ENCODE measurements around the gene ERBB4. TPM values are rescaled to one million over a fixed set of nuclear protein-coding genes. Genes with fewer than 3 reads are reported as not detected.

The ERBB4 gene
- total and polyA plus RNA-seq, 7 donors = 0.07 to 7.5 (median 2.0) TPM

GRCh38 chr2:211407076-211407475, 1131.5 kb downstream of the ERBB4 start:
- no peak for TF ChIP-seq CTCF (IDR thresholded peaks at IDR 0.05)
- DNase-seq (no peak), ATAC-seq (no peak)
- no peaks in the 10 kb centered on the region for H3K4me1 ChIP-seq
- intact Hi-C loops (cut with DNase I) = no loop called here
- H3K27me3 ChIP-seq (ENCODE audit: insufficient read depth in 3 of 3, low read length in 2 of 3) = no peaks in the 10 kb centered on the region
- H3K4me3 ChIP-seq = no peak overlapping the region
- no peak overlapping the region for H3K27ac ChIP-seq
- H3K9me3 ChIP-seq = no peaks in the 10 kb centered on the region
- no peaks in the 10 kb centered on the region for H3K36me3 ChIP-seq (ENCODE audit: insufficient read depth in 1 of 2, low read depth in 1 of 2)
- WGBS, 3 donors = 88 to 93% (median 90%) methylated on average over 3 of the region's 3 CpGs

GRCh38 chr2:211405036-211405435, 1133.6 kb downstream of the ERBB4 start:
- 89 to 91% (median 89%) methylated on average over 4 of the region's 4 CpGs for WGBS, 3 donors
- Histone ChIP-seq H3K4me1 (no peaks in the 10 kb centered on the region), H3K4me3 (no peak overlapping the region), H3K27me3 (ENCODE audit: insufficient read depth in 3 of 3, low read length in 2 of 3) (no peaks in the 10 kb centered on the region), H3K27ac (no peak overlapping the region), H3K9me3 (no peaks in the 10 kb centered on the region), H3K36me3 (ENCODE audit: insufficient read depth in 1 of 2, low read depth in 1 of 2) (no peaks in the 10 kb centered on the region)
- TF ChIP-seq CTCF (IDR thresholded peaks at IDR 0.05) = no peak
- intact Hi-C loops (cut with DNase I) = no loop called here
- ATAC-seq (no peak), DNase-seq (no peak)

GRCh38 chr2:211404098-211404497, 1134.5 kb downstream of the ERBB4 start:
- H3K4me1 ChIP-seq = no peaks in the 10 kb centered on the region
- H3K27me3 ChIP-seq (ENCODE audit: insufficient read depth in 3 of 3, low read length in 2 of 3) = no peaks in the 10 kb centered on the region
- no peak overlapping the region for H3K27ac ChIP-seq
- ATAC-seq = no peak
- no peaks in the 10 kb centered on the region for H3K36me3 ChIP-seq (ENCODE audit: insufficient read depth in 1 of 2, low read depth in 1 of 2)
- no peak for DNase-seq
- intact Hi-C loops (cut with DNase I) = no loop called here
- no peak overlapping the region for H3K4me3 ChIP-seq
- TF ChIP-seq CTCF (IDR thresholded peaks at IDR 0.05) = no peak
- WGBS, 3 donors = 53 to 57% (median 55%) methylated on average over 4 of the region's 4 CpGs
- H3K9me3 ChIP-seq = no peaks in the 10 kb centered on the region

- Histone ChIP-seq H3K27me3 (ENCODE audit: insufficient read depth in 3 of 3, low read length in 2 of 3) (no peaks in the 10 kb centered on the region), H3K4me3 (no peak overlapping the region), H3K27ac (no peak overlapping the region), H3K4me1 (no peaks in the 10 kb centered on the region), H3K9me3 (no peaks in the 10 kb centered on the region), H3K36me3 (ENCODE audit: insufficient read depth in 1 of 2, low read depth in 1 of 2) (no peaks in the 10 kb centered on the region)
- 85 to 91% (median 85%) methylated on average over 2 of the region's 2 CpGs for WGBS, 3 donors
- no peak for DNase-seq
- TF ChIP-seq CTCF (IDR thresholded peaks at IDR 0.05) = no peak
- no peak for ATAC-seq
- intact Hi-C loops (cut with DNase I) = no loop called here
Observed at GRCh38 chr2:211401328-211401727, 1137.3 kb downstream of the ERBB4 start.

GRCh38 chr2:211397764-211398163, 1140.8 kb downstream of the ERBB4 start:
- no peak for DNase-seq
- Histone ChIP-seq H3K9me3 (no peaks in the 10 kb centered on the region), H3K36me3 (ENCODE audit: insufficient read depth in 1 of 2, low read depth in 1 of 2) (no peaks in the 10 kb centered on the region), H3K27me3 (ENCODE audit: insufficient read depth in 3 of 3, low read length in 2 of 3) (no peaks in the 10 kb centered on the region), H3K27ac (no peak overlapping the region), H3K4me3 (no peak overlapping the region), H3K4me1 (no peaks in the 10 kb centered on the region)
- no peak for ATAC-seq
- intact Hi-C loops (cut with DNase I) = no loop called here
- TF ChIP-seq CTCF (IDR thresholded peaks at IDR 0.05) = no peak
- 54 to 63% (median 56%) methylated on average over 2 of the region's 2 CpGs for WGBS, 3 donors
